Effector memory CD4-positive, alpha-beta T cell (primary cell): ENCODE results near the gene EZH2.

ENCODE experiments used
- DNase-seq, 3 donors: peaks; one replicate each; pipeline ENCODE4 v3.0.0-alpha.2; 2020
- H3K27ac ChIP-seq: 2 replicates; pipeline ENCODE4 v1.7.0; 2013; ENCODE audit warnings: mild to moderate bottlenecking, low read length, moderate library complexity; ENCODE audit not compliant: insufficient read depth, poor library complexity, severe bottlenecking
- H3K27me3 ChIP-seq: replicated peaks from 2 replicates; pipeline ENCODE4 v1.7.0; 2013; ENCODE audit warnings: mild to moderate bottlenecking, low read length; ENCODE audit not compliant: insufficient read depth, control insufficient read depth, poor library complexity, severe bottlenecking
- H3K36me3 ChIP-seq: 2 replicates; pipeline ENCODE4 v1.7.0; 2013; ENCODE audit warnings: mild to moderate bottlenecking, low read length, moderate library complexity; ENCODE audit not compliant: control insufficient read depth, insufficient read depth
- H3K4me1 ChIP-seq: 2 replicates; pipeline ENCODE4 v1.7.0; 2013; ENCODE audit warnings: low read length, mild to moderate bottlenecking; ENCODE audit not compliant: control insufficient read depth, insufficient read depth, poor library complexity, severe bottlenecking
- H3K4me3 ChIP-seq: 2 replicates; pipeline ENCODE4 v1.7.0; 2013; ENCODE audit warnings: low read length, low read depth, mild to moderate bottlenecking; ENCODE audit not compliant: insufficient read depth, poor library complexity, severe bottlenecking
- H3K9me3 ChIP-seq: 2 replicates; pipeline ENCODE4 v1.7.0; 2013; ENCODE audit warnings: mild to moderate bottlenecking, low read length, moderate library complexity; ENCODE audit not compliant: control insufficient read depth

Gene EZH2

DNA sequence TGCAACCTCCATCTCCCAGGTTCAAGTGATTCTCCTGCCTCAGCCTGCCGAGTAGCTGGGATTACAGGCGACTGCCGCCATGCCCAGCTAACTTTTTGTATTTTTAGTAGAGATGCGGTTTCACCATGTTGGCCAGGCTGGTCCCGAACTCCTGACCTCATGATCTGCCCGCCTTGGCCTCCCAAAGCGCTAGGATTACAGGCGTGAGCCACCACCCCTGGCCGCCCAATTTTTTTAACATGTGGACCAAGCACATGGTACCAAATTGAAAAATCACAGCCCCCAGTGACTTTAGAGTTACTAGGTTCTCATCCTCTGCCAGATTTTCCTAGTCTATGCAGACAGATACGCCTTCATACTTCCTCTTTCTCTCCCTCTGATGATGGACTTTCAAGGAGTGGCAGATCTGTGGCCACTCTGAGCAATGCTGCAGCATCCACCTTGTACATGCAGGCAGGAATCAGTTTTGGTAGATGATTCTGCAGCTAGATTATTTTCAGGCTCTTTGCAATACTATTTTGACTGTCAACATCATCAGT, 34.0 kb upstream of the EZH2 start:
- H3K27ac ChIP-seq: no peak overlapping the region
- H3K36me3 ChIP-seq: no peaks in the 10 kb centered on the region
- no peak overlapping the region for H3K4me3 ChIP-seq
- no peaks in the 10 kb centered on the region for H3K9me3 ChIP-seq
- DNase-seq: no peak
- no peaks in the 10 kb centered on the region for H3K27me3 ChIP-seq
- peaks cover 27% of the 10 kb centered on the region for H3K4me1 ChIP-seq

DNA sequence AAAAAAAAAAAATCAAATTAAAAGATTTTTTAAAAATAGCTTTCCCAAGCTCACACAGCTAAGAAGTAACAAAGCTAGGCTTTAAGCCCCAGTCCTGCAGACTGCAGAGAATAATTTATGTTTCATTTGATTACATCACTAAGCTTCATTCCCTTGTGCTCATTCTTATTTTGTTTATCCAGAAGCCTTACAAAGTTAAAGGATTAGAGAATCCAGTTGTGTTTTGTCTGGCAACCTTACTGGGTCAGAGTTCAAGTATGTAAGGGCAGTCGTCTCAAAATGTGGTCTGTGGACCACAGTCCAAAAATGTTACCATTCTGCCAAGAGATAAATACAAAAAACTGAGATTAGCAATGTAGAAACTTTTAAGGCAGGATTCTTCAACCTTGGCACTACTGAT, 32.1 kb upstream of the EZH2 start:
- H3K4me1 ChIP-seq: peaks cover 44% of the 10 kb centered on the region
- DNase-seq: no peak

DNA sequence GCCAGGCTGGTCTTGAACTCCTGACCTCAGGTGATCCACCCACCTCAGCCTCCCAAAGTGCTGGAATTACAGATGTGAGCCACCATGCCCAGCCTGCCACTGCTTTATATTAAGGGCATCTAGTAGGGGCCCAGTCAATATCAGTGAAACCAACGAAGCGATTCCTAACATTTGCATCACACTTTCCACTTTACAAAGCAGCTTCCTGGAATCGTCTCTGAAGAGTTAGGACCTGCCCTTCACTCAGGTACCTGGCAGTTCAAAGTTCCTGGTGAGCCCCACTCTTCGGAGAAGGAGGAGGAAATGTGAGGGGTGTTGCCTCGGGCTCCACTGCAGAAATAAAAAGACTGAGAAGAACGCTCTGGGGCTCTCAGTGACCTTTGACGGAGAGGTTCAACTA, 31.1 kb upstream of the EZH2 start:
- no peak for DNase-seq
- Histone ChIP-seq H3K9me3 (no peaks in the 10 kb centered on the region), H3K4me1 (peaks cover 49% of the 10 kb centered on the region)

More for the DNA sequence above, 32.1 kb upstream of the EZH2 start:
- H3K4me3 ChIP-seq: no peak overlapping the region
- H3K27ac ChIP-seq: no peak overlapping the region
- H3K9me3 ChIP-seq: no peaks in the 10 kb centered on the region
- no peaks in the 10 kb centered on the region for H3K27me3 ChIP-seq
- no peaks in the 10 kb centered on the region for H3K36me3 ChIP-seq

DNA sequence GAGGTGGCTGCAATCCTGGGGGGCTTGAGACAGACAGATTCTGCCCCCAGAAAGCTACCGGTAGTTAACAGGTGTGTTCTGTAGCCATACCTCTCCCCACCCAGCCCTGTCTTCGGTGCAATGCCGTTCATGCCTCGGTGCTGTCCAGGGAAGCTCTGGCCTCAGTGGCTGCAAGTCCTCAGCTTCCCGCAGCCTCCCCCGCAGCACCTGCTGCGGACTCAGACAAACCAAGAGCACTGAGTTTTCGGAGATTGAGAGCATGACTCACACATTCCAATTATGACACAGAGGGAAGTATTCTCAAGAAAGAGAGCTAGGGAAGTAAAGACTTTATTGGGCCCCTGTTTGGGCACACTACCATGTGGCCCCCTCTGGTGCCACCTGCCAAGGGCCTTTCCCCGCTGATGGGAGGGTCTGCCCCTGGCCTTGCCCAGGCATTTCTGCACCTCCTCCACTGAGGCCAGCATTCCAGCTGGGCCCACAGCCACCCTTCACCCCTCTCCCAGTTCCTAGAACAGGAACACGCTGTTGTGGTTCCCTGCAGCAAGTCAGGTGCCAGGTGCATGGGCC, 30.2 kb upstream of the EZH2 start:
- no peaks in the 10 kb centered on the region for H3K36me3 ChIP-seq
- no peaks in the 10 kb centered on the region for H3K9me3 ChIP-seq
- peaks cover 49% of the 10 kb centered on the region for H3K4me1 ChIP-seq

More for the DNA sequence above, 31.1 kb upstream of the EZH2 start:
- Histone ChIP-seq H3K27ac (peak overlapping the region; percentile 25), H3K4me3 (no peak overlapping the region), H3K27me3 (no peaks in the 10 kb centered on the region), H3K36me3 (no peaks in the 10 kb centered on the region)

DNA sequence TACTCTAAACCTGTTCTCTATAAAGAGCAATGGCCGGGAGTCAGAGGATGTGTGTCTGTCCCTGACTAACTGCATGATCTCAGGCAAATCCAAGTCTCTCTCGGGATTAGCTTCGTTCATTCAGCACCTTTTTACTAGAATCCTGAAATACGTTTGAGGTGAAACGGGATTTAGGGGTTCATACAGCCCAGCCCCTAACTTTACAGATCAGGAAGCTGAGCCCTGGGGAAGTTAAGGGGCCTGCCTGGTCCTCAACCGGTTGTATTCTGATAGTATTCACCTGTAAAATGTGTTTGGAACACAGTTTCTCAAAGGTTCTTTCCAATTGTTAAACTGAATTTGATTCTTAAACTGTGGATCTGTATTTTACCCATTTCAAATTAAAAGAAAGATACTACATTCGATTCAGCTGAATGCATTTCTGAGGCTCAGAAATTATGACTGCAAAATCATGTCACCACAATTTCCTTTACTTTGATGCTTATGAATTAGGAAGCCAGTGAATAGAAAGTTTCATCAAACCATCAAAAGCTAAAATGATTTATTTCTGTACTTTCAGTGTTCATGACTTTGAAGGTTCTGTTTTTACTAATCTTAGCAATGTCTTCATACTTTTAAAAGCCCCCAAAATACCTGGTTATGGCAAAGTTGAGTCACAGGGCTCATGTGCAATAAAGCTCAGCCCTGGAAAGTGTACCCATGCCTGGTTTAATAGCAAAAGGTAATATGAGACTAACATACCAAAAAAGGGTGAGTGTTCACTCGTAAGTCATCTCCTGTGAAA, 28.9 kb upstream of the EZH2 start:
- peak overlapping the region; percentile 58 for H3K27ac ChIP-seq
- H3K4me3 ChIP-seq: peak overlapping the region; percentile 9
- peaks cover 49% of the 10 kb centered on the region for H3K4me1 ChIP-seq
- no peaks in the 10 kb centered on the region for H3K27me3 ChIP-seq
- H3K36me3 ChIP-seq: no peaks in the 10 kb centered on the region
- no peaks in the 10 kb centered on the region for H3K9me3 ChIP-seq
- no peak for DNase-seq

More for the DNA sequence above, 30.2 kb upstream of the EZH2 start:
- Histone ChIP-seq H3K27ac (peak overlapping the region; percentile 58), H3K4me3 (no peak overlapping the region), H3K27me3 (no peaks in the 10 kb centered on the region)
- no peak for DNase-seq

DNA sequence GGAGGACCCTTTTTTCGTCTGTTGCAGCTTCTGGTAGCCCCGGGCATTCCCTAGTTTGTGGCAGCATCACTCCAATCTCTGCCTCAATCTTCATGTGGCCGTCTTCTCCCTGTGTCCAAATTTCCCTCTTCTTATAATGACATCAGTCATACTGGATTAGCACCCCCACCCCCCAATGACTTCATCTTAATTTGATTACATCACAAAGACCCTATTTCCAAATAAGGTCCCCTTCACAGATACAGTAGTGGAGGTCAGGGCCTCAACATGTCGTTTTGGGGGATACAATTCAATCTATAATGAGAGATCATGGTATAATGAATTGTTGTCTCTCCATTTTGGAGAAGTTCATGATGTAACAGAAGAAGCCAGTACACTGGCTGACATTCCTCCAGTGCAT, 28.1 kb upstream of the EZH2 start:
- no peaks in the 10 kb centered on the region for H3K9me3 ChIP-seq
- no peak for DNase-seq
- H3K27ac ChIP-seq: peak overlapping the region; percentile 29
- H3K4me3 ChIP-seq: no peak overlapping the region
- H3K4me1 ChIP-seq: peaks cover 49% of the 10 kb centered on the region
- H3K36me3 ChIP-seq: no peaks in the 10 kb centered on the region
- H3K27me3 ChIP-seq: no peaks in the 10 kb centered on the region

DNA sequence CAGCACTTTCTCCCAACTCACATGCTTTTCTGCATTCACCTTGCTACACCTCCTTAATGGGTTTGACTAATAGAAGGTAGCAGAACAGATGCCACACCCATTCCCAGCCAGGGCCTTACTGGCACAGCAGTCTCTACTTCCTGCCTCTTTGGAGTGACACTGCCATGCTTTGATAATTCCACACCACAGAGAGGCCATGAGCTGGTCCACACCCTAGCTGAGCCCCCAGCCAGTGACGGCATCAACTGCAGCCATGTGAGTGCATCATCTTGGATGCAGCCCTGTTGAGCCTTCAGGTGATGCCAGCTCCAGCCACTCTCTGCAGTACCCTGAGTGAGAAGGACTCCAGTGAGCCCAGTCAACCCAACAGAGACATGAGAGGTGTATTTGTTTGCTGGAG, 27.5 kb upstream of the EZH2 start:
- H3K27ac ChIP-seq: no peak overlapping the region

DNA sequence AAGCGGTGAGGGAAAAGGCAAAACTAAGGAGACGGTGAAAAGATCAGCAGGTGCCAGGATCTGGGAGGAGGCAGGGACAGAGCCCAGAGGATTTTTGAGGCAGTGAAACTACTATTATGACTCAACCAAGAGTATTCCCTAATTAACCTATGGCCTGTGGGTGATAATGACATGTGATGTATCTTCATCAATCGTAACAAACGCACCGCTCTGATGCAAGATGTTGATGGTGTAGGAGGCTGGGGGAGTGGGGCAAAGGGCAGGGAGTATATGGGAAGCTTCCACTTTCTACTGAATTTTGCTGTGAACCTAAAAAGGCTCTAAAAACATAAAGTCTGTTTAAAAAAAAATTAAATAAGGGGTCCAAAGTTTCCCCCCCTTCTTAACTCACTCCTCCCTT, 25.5 kb upstream of the EZH2 start:
- H3K27me3 ChIP-seq: no peaks in the 10 kb centered on the region
- no peak overlapping the region for H3K27ac ChIP-seq
- H3K4me1 ChIP-seq: peaks cover 36% of the 10 kb centered on the region
- no peak overlapping the region for H3K4me3 ChIP-seq
- DNase-seq: no peak
- H3K36me3 ChIP-seq: no peaks in the 10 kb centered on the region
- no peaks in the 10 kb centered on the region for H3K9me3 ChIP-seq

More for the DNA sequence above, 27.5 kb upstream of the EZH2 start:
- H3K4me1 ChIP-seq: peaks cover 49% of the 10 kb centered on the region
- H3K4me3 ChIP-seq: no peak overlapping the region
- DNase-seq: no peak
- no peaks in the 10 kb centered on the region for H3K27me3 ChIP-seq
- H3K9me3 ChIP-seq: no peaks in the 10 kb centered on the region
- H3K36me3 ChIP-seq: no peaks in the 10 kb centered on the region

DNA sequence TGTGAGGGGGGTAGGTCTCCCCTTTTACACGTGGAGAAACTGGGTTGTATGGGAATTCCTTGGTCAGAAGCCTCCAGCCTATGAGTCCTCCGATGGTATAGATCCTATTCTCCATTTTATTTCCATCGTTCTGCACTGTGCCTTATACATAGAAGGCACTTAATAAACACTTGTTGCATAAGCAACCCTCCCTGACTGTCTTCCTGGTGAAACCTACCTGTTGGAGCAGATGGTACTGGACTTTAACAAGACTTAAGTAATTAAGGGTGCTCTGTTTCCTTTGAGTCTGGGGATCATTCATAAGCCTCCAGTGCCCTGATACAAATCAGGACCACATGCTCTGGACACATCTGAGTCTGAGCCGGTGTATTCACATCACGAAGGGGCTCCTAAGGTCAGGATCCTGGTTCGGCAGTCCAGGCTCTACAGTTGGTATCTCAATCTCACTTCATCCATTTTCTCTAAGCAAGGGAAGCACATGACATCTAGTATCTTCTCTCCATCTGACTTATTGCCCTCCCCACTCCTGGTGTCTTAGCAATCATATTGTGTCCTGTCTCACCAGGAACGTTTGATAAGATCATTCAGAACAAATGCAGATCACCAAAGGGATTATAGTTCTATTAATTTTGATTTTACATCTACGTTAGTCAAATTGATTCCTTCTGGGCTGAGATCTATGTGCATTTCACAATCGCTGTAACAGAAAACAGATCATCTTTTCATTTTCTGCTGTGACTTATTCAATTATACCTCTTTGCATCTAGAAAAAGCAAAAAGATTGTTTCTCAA, 22.8 kb upstream of the EZH2 start:
- no peak overlapping the region for H3K4me3 ChIP-seq
- peaks cover 10% of the 10 kb centered on the region for H3K4me1 ChIP-seq
- H3K36me3 ChIP-seq: no peaks in the 10 kb centered on the region
- no peaks in the 10 kb centered on the region for H3K9me3 ChIP-seq
- no peak overlapping the region for H3K27ac ChIP-seq
- H3K27me3 ChIP-seq: no peaks in the 10 kb centered on the region
- DNase-seq: no peak
